HG03139 (cell line): ENCODE measurements around the gene FKRP.
"Not testable (repeated sequence)": the region's sequence is repeated elsewhere in the genome, so short reads cannot be mapped to it uniquely, and the experiment has no call there.

Experiments used
- ATAC-seq: cut with Tn5 transposase; IDR thresholded peaks from one replicate; pipeline ENCODE4 v1.9.1; 2021; ENCODE audit not compliant: unreplicated experiment

FKRP gene

GRCh38 chr19:46756544-46756888, 10.7 kb downstream of the FKRP start:
- no peak for ATAC-seq

GRCh38 chr19:46759206-46759605, 13.3 kb downstream of the FKRP start:
- ATAC-seq: no peak

DNA sequence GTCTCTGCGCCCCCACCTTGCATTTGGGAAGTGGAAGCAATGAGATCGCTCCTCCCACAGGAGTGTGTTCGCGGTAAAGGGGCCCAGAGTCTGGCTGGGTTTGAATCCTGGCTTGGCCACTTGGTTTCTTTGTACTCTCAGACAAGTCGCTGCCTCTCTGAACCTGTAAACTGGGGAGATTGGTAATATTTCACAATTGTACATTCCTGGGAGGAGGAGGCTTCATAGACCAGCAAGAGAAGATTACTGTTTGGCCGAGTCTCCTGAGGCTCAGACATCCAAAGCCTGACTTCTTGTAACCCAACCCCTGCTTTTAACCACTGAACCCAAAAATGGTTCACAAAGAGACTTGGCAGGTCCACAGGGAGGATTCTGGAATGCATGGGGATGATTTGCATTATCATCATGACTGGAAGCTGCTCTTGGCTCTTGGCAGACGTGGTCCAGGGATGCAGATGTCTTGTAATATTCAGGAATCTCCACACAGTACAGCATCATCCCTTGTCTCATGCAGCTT, 14.0 kb downstream of the FKRP start:
- ATAC-seq: no peak

DNA sequence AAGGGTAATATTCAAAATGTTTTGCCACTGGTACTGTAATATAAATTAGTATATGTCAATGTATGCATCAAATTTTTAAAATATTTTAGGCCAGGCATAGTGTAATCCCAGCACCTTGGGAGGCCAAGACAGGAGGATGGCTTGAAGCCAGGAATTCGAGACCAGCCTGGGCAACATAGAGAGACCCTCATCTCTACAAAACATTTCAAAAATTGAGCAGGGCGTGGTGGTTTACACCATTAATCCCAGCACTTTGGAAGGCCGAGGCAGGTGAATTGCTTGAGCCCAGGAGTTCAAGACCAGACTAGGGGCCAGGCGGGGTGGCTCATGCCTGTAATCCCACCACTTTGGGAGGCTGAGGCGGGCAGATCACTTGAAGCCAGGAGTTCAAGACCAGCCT, 14.5 kb downstream of the FKRP start:
- ATAC-seq: no peak

- ATAC-seq: not testable (repeated sequence)
These were observed 15.0 kb downstream of the FKRP start for GRCh38 chr19:46760897-46761296.

- no peak for ATAC-seq
These were observed 15.6 kb downstream of the FKRP start for GRCh38 chr19:46761418-46761831.

GRCh38 chr19:46762245-46762890, 16.5 kb downstream of the FKRP start:
- ATAC-seq: no peak

GRCh38 chr19:46764817-46765291, 19.0 kb downstream of the FKRP start:
- no peak for ATAC-seq

GRCh38 chr19:46766569-46767317, 20.9 kb downstream of the FKRP start:
- no peak for ATAC-seq

- not testable (repeated sequence) for ATAC-seq
These were observed 22.9 kb downstream of the FKRP start for GRCh38 chr19:46768746-46769145.

- no peak for ATAC-seq
These were observed 26.5 kb downstream of the FKRP start for GRCh38 chr19:46772170-46773017.

DNA sequence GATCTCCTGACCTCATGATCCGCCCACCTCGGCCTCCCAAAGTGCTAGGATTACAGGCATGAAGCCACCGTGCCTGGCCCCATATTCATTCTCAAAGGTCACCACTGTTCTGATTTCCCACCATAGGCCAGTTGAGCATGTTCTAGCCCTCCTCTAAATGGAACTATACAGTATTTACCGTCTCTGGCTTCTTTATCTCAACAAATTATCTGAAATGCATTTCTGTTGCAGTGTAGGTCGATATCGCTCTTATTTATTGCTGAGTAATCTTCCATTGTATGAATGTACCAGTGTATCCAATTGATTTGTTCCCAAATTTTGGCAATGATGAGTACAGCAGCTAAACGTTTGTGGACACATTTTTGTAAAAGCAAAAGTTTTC, 27.2 kb downstream of the FKRP start:
- no peak for ATAC-seq

GRCh38 chr19:46775642-46776258, 29.9 kb downstream of the FKRP start:
- ATAC-seq: no peak

DNA sequence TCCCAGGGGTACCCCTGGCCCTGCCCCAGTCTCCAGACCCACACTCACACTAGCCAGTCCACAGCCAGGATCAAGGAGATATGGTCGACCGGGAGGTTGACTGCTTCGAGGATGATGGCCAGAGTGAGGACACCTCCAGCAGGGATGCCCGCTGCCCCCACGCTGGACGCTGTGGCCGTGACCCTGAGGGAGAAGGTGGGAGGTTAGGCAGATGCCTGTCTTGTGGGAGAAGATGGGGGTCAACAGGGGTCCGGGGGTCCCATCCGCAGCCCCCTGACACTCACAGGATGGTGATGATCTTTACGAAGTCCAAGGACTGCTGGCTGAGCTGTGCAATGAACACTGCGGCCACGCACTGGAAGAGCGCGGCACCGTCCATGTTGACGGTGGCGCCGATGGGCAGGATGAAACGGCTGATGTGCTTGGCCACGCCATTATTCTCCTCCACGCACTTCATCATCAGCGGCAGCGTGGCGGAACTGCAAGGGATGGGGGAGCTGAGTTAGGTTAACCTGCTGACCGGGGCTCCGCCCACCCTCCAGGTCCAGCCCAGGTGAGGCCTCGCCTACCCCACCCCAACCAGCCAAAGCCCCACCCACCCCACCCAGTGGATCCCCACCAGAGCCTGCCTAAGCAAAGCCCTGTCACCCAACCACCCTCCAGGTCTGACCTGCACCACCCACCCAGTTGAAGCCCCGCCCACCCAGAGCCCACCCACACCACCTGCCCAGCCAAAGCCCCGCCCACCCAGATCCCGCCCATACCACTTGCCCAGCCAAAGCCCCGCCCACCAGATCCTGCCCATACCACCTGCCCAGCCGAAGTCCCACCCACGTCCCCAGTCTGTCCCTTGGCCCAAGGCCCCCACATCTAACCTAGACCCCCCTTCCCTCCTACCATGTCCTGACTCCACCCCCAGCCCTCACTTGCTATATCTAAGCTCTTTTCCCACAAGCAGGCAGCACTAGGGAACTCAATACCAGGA, 31.4 kb downstream of the FKRP start:
- ATAC-seq: no peak

- ATAC-seq: not testable (repeated sequence)
These were observed 32.2 kb downstream of the FKRP start for GRCh38 chr19:46777956-46778645.

DNA sequence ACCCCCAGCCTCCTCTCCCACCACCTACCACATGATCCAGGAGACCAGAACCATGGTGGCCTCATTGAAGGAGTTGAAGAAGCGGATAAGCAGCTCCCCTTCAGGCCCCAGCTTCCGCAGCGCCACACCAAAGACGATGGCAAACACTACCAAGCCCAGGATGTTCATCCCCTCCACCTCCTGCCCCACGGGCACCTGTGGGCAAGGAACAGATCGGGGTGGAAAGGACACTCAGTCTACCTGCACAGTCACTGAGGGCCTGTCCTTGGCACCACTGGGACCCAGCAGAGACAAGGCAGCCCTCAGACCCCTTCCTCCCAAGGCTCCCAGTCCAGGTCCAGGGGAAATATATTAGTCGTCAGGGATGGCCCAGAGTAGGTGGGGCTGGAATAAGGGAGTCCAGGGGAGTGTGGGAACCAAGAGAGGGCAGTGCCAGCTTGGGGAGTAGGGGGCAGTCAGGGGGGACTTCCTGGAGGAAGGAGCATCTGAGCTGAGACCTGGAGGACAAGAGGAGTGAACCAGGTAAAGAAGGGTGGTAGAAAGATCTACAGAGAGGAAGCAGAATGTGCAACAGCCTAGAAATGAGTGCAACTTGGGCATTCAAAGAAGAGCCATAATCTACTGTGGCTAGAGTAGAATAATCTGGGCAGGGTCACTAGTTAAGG, 36.6 kb downstream of the FKRP start:
- ATAC-seq: no peak

DNA sequence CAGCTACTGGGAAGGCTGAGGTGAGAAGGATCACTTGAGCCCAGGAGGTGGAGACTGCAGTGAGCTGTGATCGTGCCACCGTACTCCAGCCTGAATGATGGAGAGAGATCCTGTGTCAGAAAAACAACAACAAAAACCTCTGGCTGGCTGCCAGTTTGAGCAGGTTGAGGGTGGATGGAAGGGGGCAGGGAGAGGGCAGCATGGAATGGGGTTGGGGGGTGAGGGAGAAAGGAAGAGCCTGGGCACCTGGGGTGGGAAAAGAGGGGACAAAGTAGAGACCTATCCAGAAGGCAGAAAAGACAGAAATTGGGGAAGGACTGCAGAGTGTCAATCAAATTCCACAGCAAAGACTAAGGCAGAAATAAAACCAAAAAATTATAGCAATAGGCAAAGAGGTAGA, 37.8 kb downstream of the FKRP start:
- no peak for ATAC-seq

DNA sequence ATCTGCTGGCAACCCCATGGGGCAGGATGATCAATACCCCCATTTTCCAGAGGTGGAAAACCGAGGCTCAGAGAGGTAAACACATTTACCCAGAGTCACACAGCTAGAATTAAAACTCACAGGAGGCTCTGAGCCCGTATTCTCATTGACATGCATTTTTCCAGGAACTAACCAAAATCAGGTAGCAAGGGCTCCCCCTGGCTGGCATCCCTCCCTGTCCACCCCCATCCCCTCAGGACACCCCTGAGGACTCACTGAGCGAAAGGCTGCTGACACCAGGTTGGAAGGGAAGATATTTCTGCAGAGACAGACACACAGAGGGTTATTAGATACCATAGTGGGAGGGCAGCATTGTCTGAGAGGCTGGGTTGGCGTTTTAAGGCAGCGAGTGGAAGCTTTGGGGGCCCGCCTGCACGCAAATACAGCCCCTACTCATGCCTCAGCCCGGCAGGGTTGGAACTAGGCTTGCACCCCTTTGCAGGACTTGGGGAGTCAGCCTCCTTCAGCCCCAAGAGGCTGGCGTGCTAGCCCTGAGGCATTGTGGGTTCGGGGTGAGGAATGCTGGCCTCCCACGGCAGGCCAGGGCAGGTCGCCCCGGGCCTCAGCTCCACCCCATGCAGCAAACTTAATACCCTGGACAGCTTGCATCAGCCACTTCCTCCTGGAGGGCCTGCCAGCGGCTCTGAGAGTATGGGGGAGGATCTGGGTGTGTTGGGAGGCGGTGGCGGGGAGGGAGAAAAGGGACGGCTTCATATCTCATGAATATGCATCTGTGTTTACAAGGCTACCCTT, 38.6 kb downstream of the FKRP start:
- ATAC-seq: no peak
